Endothelial cell of umbilical vein (primary cell): Measurements from ENCODE around the gene METAP1. TPM values are rescaled to one million over a fixed set of nuclear protein-coding genes. Genes with fewer than 3 reads are reported as not detected.

Experiments
- BruUV-seq: library from RNA; stranded (reverse); fragments of 400-500 nt; replicated peaks from 2 replicates; lab custom pipeline; 2021; lab: Mats Ljungman, UMichigan
- CTCF ChIA-PET: fragments of 300-600, 350-600 bp; sonication (Branson Sonifier 250); formaldehyde crosslinking; loops from one replicate; lab custom pipeline; 2021; ENCODE audit warnings: antibody characterized with exemption, inconsistent platforms; lab: Charles Lee
- POLR2A ChIA-PET: fragments of 300-600, 350-600 bp; sonication (Branson Sonifier 250); formaldehyde crosslinking; loops from one replicate; lab custom pipeline; 2021; ENCODE audit warnings: antibody characterized with exemption, inconsistent platforms; lab: Charles Lee
- DNase-seq: peaks from one replicate; pipeline ENCODE4 v3.0.0-alpha.2; 2011; ENCODE audit warnings: low read depth, low spot score
- FAIRE-seq: peaks from 2 replicates; lab custom pipeline; 2011; peaks lifted over from hg19 to GRCh38; lab: Jason Lieb, UNC
- H2AFZ ChIP-seq: 2 replicates; pipeline ENCODE4 v1.6.0; 2012; ENCODE audit warnings: low read depth, low read length, control low read depth, inconsistent platforms
- H3K27ac ChIP-seq: 2 replicates; pipeline ENCODE4 v1.5.1; 2011; ENCODE audit warnings: low read depth, mild to moderate bottlenecking, control low read depth, low read length, moderate library complexity; ENCODE audit not compliant: insufficient read depth
- H3K27me3 ChIP-seq, 2 experiments: 2 replicates each; pipeline versions ENCODE4 v1.6.0 to v1.6.1; 2011; ENCODE audit warnings: low read length in 2 of 2, mixed read lengths in 1 of 2; ENCODE audit not compliant: control insufficient read depth in 2 of 2, insufficient read depth in 2 of 2
- H3K36me3 ChIP-seq, 2 experiments: 2 replicates in 1 of 2; 3 replicates in 1 of 2; pipeline ENCODE4 v1.5.1; 2011; ENCODE audit warnings: low read length in 2 of 2, mild to moderate bottlenecking in 1 of 2, moderate library complexity in 1 of 2; ENCODE audit not compliant: control insufficient read depth in 2 of 2, insufficient read depth in 2 of 2; ENCODE audit errors: extremely low read depth in 1 of 2
- H3K4me1 ChIP-seq: 3 replicates; pipeline ENCODE4 v1.5.1; 2011; ENCODE audit warnings: mild to moderate bottlenecking, low read length; ENCODE audit not compliant: control insufficient read depth, insufficient read depth; ENCODE audit errors: extremely low read depth
- H3K4me2 ChIP-seq: 2 replicates; pipeline ENCODE4 v1.6.1; 2011; ENCODE audit warnings: low read length, control low read depth, mixed read lengths; ENCODE audit not compliant: insufficient read depth
- H3K4me3 ChIP-seq, 3 experiments: fragments of 200-600 bp in 1 of 3; sonication (generic), shearing (Covaris generic) in 1 of 3; replicated peaks in 1 of 3; 2 replicates each; pipeline ENCODE4 v1.5.1; 2011 to 2016; ENCODE audit warnings: control low read depth in 3 of 3, low read length in 3 of 3, mild to moderate bottlenecking in 2 of 3, inconsistent platforms in 1 of 3, low read depth in 1 of 3, moderate library complexity in 1 of 3; ENCODE audit not compliant: insufficient read depth in 1 of 3
- H3K79me2 ChIP-seq: 2 replicates; pipeline ENCODE4 v1.6.0; 2012; ENCODE audit warnings: low read length, inconsistent platforms; ENCODE audit not compliant: control insufficient read depth, insufficient read depth
- H3K9ac ChIP-seq: replicated peaks from 2 replicates; pipeline ENCODE3; 2011; ENCODE audit warnings: low read length, control low read depth; ENCODE audit not compliant: insufficient read depth; ENCODE audit errors: extremely low read depth
- H3K9me1 ChIP-seq: replicated peaks from 3 replicates; pipeline ENCODE4 v1.6.0; 2011; ENCODE audit warnings: mild to moderate bottlenecking, low read length; ENCODE audit not compliant: control insufficient read depth, insufficient read depth; ENCODE audit errors: extremely low read depth
- H3K9me3 ChIP-seq: replicated peaks from 2 replicates; pipeline ENCODE4 v1.5.1; 2012; ENCODE audit warnings: low read length, inconsistent platforms; ENCODE audit not compliant: control insufficient read depth, insufficient read depth
- H4K20me1 ChIP-seq: replicated peaks from 2 replicates; pipeline ENCODE3; 2011; ENCODE audit warnings: mild to moderate bottlenecking, low read length; ENCODE audit not compliant: control insufficient read depth, insufficient read depth; ENCODE audit errors: extremely low read depth
- CTCF ChIP-seq, 2 donors: IDR thresholded peaks; 1 replicate in 1 of 2; 2 replicates in 1 of 2; pipeline ENCODE4 v1.5.1; 2011; ENCODE audit warnings: low read length in 2 of 2, mild to moderate bottlenecking in 2 of 2, moderate library complexity in 2 of 2, control low read depth in 1 of 2, inconsistent platforms in 1 of 2, low read depth in 1 of 2; ENCODE audit not compliant: insufficient read depth in 1 of 2; ENCODE audit errors: extremely low read depth in 1 of 2
- EZH2 ChIP-seq: IDR thresholded peaks from 2 replicates; pipeline ENCODE4 v1.6.1; 2012; ENCODE audit warnings: borderline replicate concordance, low read depth, mild to moderate bottlenecking, moderate library complexity, low read length, inconsistent platforms; ENCODE audit not compliant: severe bottlenecking
- FOS ChIP-seq: IDR thresholded peaks from 2 replicates; pipeline ENCODE4 v1.6.1; 2011; ENCODE audit warnings: mild to moderate bottlenecking, low read length, moderate library complexity, borderline replicate concordance; ENCODE audit not compliant: insufficient read depth
- GATA2 ChIP-seq: IDR thresholded peaks from 2 replicates; pipeline ENCODE4 v1.7.0; 2011; ENCODE audit warnings: low read depth, mild to moderate bottlenecking, moderate library complexity, mixed read lengths, low read length; ENCODE audit not compliant: insufficient read length, insufficient read depth
- JUN ChIP-seq: IDR thresholded peaks from 2 replicates; pipeline ENCODE4 v1.6.1; 2011; ENCODE audit warnings: borderline replicate concordance, low read depth; ENCODE audit not compliant: insufficient read length, insufficient read depth
- MAX ChIP-seq: IDR thresholded peaks from 2 replicates; pipeline ENCODE4 v1.6.1; 2011; ENCODE audit not compliant: insufficient read depth, insufficient read length
- MYC ChIP-seq: IDR thresholded peaks from one replicate; pipeline ENCODE4 v1.6.1; 2011; ENCODE audit warnings: mild to moderate bottlenecking, low read depth, low read length
- POLR2A ChIP-seq: IDR thresholded peaks from 2 replicates; pipeline ENCODE4 v1.6.1; 2012; ENCODE audit warnings: low read depth, mild to moderate bottlenecking, control low read depth, low read length
- POLR2AphosphoS5 ChIP-seq: IDR thresholded peaks from 2 replicates; pipeline ENCODE4 v1.6.1; 2012; ENCODE audit warnings: low read depth, mild to moderate bottlenecking, control low read depth, low read length, moderate library complexity; ENCODE audit not compliant: insufficient read depth
- dilution Hi-C: fragments of 300-500 bp; cut with MboI; formaldehyde crosslinking; loops from one replicate; pipeline ENCODE4 v1.15.0; 2019; ENCODE audit warnings: low sequenced_read_pairs; ENCODE audit not compliant: extremely low pct_ligation_motif_present
- intact Hi-C: fragments of 100-400 bp; cut with micrococcal nuclease; formaldehyde crosslinking; loops from one replicate; pipeline ENCODE4 v1.10.0; 2022
- polyA plus RNA-seq, 4 experiments: library from polyadenylated mRNA; depleted of rRNA in 3 of 4; stranded (reverse) in 3 of 4; unstranded in 1 of 4; fragments of >200 nt; gene quantifications; 2 replicates each; pipeline versions ENCODE4 v1.2.1 to v1.2.3, GENCODE V29; 2011 to 2012; ENCODE audit warnings: missing spikeins in 1 of 4
- total RNA-seq: library from RNA; stranded (reverse); gene quantifications from 2 replicates; pipeline ENCODE4 v1.2.3, GENCODE V29; 2021

Gene METAP1
- total and polyA plus RNA-seq, 2 donors (not counting 3 experiments of a cell fraction or from before 2014, with no cell fraction given): 26.4 to 39.8 TPM

DNA sequence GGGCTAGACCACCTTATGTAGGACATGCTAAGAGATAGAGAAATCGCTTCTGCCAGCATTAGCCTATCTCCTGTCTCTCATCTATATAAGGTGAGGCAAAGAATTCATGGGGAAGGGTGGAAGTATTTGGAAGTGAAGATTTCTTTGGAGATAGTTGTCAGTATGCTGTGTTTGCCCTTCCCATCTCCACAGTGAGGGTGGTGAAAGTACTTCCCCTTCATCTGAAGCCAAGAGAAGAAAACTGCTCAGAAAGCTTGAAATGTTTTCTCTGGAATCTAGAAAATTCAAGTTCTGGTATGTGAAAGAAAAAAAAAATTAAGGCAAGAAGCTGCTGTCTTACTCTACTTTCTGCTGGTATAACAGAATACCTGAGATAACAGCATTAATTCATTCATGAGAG, 105.4 kb downstream of the METAP1 start:
- Histone ChIP-seq H3K9ac (no peak overlapping the region), H3K9me1 (no peaks in the 10 kb centered on the region), H3K9me3 (no peaks in the 10 kb centered on the region), H3K27ac (no peak overlapping the region), H4K20me1 (no peaks in the 10 kb centered on the region), H2AFZ (no peak overlapping the region), H3K4me1 (peaks cover 4% of the 10 kb centered on the region), H3K79me2 (no peaks in the 10 kb centered on the region), H3K4me2 (no peak overlapping the region), H3K4me3 (no peak overlapping the region), H3K36me3 (no peaks in the 10 kb centered on the region), H3K27me3 (no peaks in the 10 kb centered on the region)
- TF ChIP-seq FOS (no peak), EZH2 (no peak), JUN (no peak), MYC (no peak), POLR2AphosphoS5 (no peak), POLR2A (no peak), GATA2 (no peak), MAX (no peak), CTCF (IDR thresholded peaks at IDR 0.05; ENCODE audit: extremely low read depth in 1 of 2, insufficient read depth in 1 of 2, low read depth in 1 of 2, low read length in 2 of 2) (no peak)
- dilution Hi-C loops (no loop called here), intact Hi-C loops (no loop called here)
- FAIRE-seq (no peak), DNase-seq (no peak)
- POLR2A ChIA-PET: no interaction called here
- CTCF ChIA-PET: no interaction called here
- BruUV-seq: no TSS peak
